HG03442 (cell line): ENCODE data around the gene NUP107.

Source experiments
- ATAC-seq: cut with Tn5 transposase; IDR thresholded peaks from one replicate; pipeline ENCODE4 v1.9.1; 2021; ENCODE audit warnings: mild to moderate bottlenecking, moderate library complexity; ENCODE audit not compliant: unreplicated experiment

The NUP107 gene

GRCh38 chr12:68772714-68773113 lies 85.9 kb downstream of the NUP107 start:
- no peak for ATAC-seq

- ATAC-seq: no peak
Measured at GRCh38 chr12:68773582-68773981, 86.8 kb downstream of the NUP107 start.

DNA sequence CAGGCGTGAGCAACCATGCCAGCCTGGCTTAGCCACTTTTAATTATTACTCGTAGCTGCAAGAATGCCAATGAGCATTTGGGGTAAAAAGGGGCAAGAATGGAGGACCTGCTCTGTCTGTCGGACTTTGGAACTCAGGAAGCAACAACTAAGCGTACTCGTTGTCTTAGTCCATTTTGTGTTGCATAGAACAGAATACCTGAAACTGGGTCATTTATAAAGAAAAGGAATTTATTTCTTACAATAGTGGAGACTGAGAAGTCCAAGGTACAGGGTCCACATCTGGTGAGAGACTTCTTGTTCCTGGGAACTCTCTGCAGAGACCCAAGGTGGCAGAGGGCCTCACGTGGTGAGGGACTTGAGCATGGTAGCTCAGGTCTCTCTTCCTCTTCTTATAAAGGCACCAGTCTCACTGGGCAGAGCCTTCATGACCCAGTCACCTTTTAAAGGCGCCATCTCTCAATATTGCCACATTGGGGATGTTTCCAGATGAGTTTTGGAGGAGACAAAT lies 88.4 kb downstream of the NUP107 start:
- no peak for ATAC-seq

DNA sequence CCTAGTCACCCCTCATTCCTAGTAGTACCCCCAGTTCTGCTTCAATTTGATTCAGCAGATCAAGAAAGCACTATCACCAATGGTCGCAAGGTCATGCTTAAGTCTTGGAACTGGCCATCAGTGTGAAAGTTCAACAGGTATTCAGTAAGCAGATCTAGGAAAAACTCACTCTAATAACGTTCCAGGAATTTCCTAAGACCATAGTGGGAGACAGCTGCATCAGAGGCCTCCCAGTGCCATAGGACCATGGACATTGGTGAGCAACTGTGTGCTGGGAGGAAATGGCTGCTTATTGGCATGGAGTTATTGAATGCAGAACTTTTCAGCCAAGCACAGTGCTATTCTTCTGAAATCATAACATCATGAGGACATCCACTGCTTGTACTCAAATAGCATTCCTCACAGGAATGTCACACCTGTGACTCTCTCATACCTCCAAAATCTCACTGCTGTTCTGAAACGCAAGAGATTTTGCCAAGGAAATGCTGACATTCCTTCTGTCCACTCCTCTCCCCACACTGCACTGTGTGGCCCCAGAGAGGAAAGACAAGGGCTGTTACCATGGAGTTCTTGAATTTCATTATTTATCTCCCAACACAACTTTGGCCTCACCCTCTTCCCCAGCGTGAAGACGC lies 90.3 kb downstream of the NUP107 start:
- ATAC-seq: no peak

- no peak for ATAC-seq
Measured at GRCh38 chr12:68779280-68779679, 92.5 kb downstream of the NUP107 start.

- no peak for ATAC-seq
Measured at GRCh38 chr12:68780731-68781130, 94.0 kb downstream of the NUP107 start.

- no peak for ATAC-seq
Measured at GRCh38 chr12:68781728-68782127, 95.0 kb downstream of the NUP107 start.

- ATAC-seq: no peak
Measured at GRCh38 chr12:68784015-68784414, 97.2 kb downstream of the NUP107 start.

DNA sequence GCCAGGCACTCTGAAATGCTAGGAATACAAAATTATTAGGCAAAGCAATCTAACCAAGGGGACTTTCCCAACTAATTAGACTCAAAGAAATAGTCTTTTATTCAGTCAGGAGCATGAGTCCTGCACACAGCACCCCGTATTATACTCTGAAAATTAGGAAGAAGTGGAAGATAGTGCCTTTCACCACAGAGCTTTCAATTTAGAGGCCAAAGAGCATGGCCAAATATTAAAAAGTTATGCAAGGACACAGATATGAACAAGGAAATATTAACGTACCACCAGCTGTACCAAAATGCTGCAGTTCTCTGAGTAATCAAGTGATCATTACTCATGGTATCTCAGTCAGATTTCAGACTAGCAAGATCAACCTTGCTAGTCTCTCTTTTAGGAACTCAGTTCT lies 98.6 kb downstream of the NUP107 start:
- no peak for ATAC-seq

- ATAC-seq: no peak
Measured at GRCh38 chr12:68785823-68786222, 99.0 kb downstream of the NUP107 start.

DNA sequence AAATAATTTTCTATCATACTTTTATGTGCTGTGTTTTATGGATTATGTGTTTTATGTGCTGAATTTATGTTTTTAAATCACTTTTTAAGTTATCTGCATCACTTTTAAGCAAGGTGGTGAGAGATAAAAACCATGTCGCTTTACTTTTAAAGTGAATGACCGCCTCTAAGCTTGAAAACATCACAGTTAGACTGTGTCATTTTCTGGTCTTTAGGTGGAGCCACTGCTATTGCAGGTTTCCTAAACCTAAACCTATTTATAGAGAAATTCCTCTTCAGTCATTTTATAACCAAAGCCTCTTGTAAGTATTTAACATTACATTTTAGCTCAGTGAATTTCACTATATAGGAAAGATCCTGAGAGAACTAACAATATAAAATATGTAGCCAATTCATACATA lies 100.2 kb downstream of the NUP107 start:
- no peak for ATAC-seq

DNA sequence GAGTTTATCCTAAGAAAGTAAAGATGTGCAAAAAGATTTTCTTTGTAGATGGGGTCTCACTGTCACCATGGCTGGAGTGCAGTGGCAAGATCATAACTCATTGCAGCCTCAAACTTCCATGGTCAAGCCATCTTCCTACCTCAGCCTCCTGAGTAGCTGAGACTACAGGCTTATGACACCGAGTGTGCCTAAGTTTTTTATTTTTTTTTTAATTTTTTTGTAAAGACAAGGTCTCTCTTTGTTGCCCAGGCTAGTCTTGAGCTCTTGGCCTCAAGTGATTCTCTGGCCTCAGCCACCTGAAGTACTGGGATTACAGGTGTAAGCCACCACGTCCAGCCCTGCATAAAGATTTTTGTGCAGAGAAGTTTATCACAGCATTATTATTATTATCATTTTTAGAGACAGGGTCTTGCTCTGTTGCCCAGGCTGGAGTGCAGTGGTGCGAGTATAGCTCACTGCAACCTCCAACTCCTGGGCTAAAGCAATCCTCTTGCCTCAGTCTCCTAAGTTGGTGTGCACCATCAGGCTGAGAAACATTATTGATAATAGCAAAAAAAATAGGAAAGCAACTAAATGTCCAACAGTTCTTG lies 101.9 kb downstream of the NUP107 start:
- ATAC-seq: no peak

DNA sequence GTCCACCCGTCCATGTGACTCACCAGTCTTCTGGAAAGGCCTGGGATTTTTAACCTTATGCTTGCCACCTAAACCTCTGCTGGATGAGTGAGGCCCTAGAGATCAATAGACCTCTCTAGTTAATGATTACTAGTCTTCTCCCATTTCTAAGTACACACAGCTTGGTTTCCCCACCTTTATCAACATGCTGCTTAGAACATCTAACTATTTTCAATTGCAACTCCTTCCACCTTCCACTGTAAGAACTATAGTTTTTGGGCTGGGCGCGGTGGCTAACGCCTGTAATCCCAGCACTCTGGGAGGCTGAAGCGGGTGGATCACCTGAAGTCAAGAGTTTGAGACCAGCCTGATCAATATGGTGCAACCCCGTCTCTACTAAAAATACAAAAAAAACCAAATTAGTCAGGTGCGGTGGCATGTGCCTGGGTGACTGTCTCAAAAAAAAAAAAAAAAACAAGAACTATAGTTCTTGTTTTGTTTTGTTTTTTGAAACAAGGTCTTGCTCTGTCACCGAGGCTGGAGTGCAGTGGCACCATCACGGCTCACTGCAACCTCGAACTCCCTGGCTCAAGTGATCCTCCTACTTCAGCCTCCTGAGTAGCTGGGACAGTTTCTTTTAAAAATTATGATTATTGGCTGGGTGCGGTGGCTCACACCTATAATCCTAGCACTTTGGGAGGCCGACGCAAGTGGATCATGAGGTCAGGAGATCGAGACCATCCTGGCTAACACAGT lies 102.5 kb downstream of the NUP107 start:
- no peak for ATAC-seq

DNA sequence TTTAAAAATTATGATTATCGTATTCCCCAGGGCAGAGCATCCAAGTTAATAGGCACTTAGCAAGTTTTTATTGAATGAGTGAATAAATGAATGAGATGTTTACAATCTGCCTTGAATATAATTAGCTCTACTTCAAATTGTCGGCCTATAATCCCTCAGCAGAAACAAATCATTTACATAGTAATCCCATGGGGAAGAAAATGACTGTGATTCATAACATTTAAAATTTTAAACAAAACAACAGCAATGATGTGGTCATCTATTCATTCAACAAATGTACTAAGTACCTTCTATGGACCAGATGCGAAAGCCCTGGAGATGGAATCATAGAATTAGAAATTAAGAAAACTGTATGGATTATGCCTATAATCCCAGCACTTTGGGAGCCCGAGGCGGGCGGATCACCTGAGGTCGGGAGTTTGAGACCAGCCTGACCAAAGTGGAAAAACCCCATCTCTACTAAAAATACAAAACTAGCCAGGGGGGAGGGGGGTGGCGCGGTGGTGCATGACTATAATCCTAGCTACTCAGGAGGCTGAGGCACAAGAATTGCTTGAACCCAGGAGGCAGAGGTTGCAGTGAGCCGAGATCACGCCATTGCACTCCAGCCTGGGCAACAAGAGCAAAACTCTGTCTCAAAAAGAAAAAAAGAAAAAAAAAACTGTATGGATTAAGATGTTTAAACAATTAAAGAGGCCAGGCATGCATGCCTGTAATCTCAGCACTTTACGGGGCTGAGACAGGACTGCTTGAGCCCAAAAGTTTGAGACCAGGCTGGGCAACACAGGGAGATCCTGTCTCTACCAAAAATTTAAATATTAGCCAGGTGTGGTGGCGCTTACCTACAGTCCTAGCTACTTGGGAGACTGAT lies 103.5 kb downstream of the NUP107 start:
- no peak for ATAC-seq

DNA sequence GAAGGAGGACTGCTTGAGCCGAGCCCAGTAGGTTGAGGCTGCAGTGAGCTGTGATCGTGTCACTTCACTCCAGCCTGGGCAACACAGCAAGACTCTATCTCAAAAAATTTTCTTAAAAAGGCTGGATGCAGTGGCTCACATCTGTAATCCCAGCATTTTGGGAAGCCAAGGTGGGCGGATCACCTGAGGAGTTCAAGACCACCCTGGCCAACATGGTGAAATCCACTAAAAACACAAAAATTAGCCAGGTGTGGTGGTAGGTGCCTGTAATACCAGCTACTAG lies 104.1 kb downstream of the NUP107 start:
- no peak for ATAC-seq

DNA sequence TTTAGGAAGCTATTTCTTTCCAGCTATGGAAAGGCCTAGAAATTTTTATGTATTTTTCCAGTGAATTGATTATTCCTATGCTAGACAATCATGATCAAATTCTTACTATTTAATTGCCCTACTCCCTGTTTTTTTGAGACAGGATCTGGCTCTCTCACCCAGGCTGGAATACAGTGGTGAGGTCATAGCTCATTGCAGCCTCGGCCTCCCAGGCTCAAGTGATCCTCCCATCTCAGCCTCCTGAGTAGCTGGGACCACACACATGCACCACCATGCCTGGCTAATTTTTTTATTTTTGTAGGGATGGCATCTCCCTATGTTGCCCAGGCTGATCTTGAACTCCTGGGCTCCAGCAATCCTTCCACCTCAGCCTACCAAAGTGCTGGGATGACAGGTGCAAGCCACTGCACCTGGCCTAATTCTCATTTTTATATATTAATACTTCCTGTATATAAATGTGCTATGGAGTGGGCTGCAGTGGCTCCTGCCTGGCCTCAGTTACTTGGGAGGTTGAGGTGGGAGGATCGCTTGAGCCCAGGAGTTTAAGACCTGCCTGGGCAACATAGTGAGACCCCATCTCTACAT lies 105.2 kb downstream of the NUP107 start:
- ATAC-seq: no peak

- peak; percentile 96 for ATAC-seq
Measured at GRCh38 chr12:68792952-68793351, 106.2 kb downstream of the NUP107 start.

DNA sequence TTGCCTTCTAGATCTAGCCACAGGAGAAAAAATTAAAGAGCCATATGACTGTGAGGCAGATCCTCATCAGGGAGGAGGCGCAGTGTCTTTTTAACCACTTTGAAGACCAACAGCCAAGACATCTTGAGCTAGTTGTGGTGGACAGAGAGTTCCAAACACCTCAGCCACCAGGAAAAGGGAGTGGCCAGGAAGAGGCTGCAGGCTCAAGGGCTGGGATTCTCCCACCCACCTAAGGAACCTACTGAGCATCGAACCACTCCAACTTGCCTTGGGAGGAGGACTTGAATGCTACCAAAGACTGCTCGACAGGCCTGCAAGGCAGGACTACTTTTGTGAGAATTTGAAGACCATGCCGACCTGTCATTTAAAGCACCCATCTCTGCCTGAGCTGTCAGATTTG lies 106.7 kb downstream of the NUP107 start:
- no peak for ATAC-seq

DNA sequence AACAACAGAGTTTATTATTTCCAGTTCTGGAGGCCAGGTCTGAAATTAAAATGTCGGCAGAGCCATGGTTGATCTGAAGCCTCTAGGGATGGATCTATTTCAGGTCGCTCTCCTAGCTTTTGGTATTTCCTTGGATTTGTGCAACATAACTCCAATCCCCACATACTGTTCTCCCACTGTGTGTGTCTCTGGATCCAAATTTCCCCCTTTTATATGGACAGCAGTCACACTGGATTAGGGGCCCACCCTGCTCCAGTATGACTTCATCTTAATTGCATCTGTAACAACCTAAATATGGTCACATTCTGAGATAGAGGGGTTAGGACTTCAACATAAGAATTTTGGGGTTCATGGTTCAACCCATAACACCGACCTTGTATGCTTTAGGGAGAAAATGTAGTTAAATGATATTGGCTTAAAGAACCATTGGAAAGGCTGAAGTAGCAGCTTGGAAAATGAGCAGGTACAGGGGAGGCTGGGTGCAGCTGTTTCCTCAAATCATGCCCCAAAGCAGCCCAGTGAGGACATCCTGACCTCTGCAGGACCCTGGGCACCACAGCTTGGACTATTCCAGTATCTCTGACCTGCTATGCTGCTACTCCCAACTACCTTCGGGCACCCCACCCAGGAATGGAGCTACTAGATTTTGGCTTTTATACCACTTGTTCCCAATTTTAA lies 107.3 kb downstream of the NUP107 start:
- no peak for ATAC-seq

GRCh38 chr12:68794653-68795251 lies 108.0 kb downstream of the NUP107 start:
- ATAC-seq: no peak
